Stimulated activated CD8-positive, alpha-beta memory T cell treated with anti-CD3 and anti-CD28 coated beads, Interleukin-7, amount 100 ng/mL, for 48 hours (primary cell): ENCODE data around the gene YWHAB.
A peak's percentile ranks its signal among the peaks of the same experiment; 100 is the strongest.
"Not testable (repeated sequence)": the region's sequence is repeated elsewhere in the genome, so short reads cannot be mapped to it uniquely, and the experiment has no call there.

Source experiments
- DNase-seq, 2 donors: peaks; one replicate each; pipeline ENCODE4 v3.0.0-alpha.2; 2020; ENCODE audit warnings: low read depth in 1 of 2; ENCODE audit errors: extremely low read depth in 1 of 2

The YWHAB gene

DNA sequence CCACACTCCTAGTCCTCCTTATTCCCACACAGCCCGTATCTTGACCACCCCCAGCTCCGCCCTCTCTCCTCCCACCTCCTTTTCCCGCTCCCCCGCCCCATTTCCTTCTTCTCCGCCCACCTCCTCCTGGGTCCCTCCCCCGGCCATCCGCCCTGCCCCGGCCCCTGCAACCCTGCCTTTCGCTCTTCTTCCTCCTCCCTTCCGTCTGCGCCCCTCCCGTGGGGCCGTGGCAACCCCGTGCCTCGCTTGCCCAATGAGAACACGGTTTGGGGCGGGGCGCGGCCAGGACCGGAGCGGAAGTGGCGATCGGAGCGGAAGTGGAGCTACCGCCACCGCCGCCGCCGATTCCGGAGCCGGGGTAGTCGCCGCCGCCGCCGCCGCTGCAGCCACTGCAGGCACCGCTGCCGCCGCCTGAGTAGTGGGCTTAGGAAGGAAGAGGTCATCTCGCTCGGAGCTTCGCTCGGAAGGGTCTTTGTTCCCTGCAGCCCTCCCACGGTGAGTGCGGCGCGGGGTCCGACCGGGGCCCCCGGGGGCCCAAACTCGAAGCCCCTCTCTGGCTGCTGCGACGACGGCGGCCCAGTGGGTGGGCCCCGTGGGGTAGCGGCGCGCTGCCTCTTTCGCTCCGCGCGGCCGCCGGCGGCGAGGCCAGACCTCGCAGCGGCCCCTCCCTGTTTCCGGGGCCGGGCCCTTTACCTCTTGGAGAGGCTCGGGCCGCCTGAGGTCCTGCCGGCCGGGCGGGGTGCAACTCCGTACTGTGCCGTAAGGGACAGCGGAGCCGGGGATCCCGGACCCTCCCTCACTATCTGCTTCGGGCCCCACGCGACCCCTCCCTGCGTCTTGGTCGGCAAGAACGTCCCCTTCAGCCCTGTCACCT lies at the start of gene YWHAB:
Gene YWHAB, plus strand, starts transcription at position 314 of the 874 bp plus-strand sequence. CDS start 15,829 bp downstream, outside the sequence.
- DNase-seq, result peak; percentile 97 to 98

DNA sequence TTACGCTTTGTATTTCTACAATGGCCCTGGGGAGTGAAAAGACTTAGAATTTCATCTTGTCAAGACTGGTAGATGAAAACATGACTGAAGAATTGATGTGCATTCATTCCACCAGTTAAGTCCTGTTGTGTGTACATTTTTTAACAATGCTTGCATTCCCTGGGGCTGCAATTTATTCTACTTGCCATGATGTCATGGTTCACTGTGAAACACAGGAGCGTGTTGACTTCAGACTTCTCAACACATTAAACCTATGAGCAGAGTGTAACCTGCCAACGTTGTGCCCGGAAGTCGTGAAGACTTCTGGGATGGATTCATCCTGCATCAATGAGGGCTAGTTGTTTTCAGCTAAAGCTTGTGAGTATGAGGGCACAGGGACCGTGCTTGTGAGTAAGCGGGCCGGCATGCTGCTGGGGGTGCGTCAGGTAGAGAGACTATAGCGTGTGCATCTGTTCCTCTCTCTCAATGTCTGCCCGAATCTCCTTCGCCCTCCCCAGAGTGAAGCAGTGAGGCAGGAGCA lies 48.8 kb upstream of the YWHAB start:
- DNase-seq, result no peak

GRCh38 chr20:44837946-44838345 lies 47.6 kb upstream of the YWHAB start:
- no peak for DNase-seq

DNA sequence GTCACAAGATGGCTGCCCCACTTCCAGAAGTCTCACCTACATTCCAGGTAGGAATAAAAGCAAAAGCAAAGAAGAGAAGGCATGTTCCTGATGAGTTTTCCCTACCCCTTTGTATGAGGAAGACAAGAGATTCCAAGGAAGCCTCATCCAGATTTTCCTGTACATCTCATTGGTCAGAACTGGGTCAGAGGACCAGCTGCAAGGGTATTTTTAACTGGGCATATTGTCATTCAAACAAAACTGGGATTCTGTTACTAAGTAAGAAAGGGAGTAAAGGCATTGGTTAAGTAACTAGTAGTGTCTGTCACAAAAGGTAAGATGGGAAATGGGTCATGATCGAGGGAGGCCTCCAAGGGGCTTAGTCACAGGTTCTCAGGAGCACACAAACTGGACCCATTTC lies 47.0 kb upstream of the YWHAB start:
- no peak for DNase-seq

DNA sequence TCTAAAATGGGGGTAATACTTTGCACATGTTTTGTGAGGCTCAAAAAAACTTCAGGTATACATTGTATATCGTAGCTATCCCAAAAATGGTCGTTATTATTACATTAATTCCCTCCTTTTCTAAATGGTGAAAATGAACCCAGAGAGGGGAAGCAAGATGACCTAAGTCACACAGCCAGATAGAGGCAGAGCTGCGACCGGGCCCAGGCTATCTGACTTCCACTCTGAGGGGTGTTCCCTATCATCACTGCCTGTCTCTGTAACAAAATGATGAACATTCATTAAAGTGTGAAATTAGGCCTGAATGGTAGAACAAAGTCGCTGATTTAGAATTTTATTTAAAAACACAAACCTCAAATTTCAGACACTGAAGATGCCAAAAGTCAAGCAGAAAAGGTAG lies 46.0 kb upstream of the YWHAB start:
- no peak for DNase-seq

GRCh38 chr20:44840826-44841225 lies 44.7 kb upstream of the YWHAB start:
- no peak for DNase-seq

GRCh38 chr20:44841955-44842354 lies 43.5 kb upstream of the YWHAB start:
- DNase-seq, result no peak

DNA sequence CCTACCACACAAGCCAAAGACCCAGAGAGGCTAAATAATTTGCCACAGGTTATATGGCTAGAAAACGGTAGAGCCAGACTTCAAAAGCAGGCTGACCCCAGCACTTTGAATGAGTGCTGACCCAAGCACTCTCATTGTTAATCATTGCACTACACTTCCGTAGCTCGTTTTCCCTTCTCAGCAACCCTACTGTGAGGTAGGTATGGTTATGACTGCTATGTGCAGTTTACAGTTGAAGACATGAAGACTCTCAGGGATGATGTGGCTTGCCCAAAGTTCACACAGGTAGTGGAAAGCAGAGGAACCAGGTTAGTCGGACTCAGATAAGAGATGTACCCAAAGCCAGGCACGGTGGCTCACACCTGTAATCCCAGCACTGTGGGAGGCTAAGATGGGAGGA lies 41.6 kb upstream of the YWHAB start:
- no peak for DNase-seq

GRCh38 chr20:44848254-44849015 lies 37.1 kb upstream of the YWHAB start:
- no peak for DNase-seq

DNA sequence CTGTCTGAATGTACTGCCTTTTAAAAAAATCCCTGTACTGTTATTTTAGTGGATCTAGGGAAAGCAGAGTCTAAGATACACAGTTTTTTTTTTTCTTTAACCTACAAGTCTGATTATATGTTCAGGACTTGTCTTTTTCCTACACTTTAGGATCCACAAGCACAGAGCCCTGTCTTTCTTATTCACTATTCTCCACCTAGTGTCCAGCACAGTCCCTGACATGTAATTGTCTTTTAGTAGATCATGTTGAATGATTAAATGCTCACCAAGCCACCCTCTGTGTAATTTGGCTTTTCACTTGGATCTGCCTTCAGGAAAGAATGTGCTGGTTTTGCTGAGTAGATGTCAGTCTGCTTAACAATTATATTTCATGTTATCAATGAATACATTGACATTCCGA lies 35.8 kb upstream of the YWHAB start:
- DNase-seq, result no peak

- DNase-seq, result no peak
Measured at GRCh38 chr20:44850272-44850671, 35.2 kb upstream of the YWHAB start.

GRCh38 chr20:44850837-44851236 lies 34.7 kb upstream of the YWHAB start:
- no peak for DNase-seq

- DNase-seq, result no peak
Measured at GRCh38 chr20:44851545-44851944, 34.0 kb upstream of the YWHAB start.

- no peak for DNase-seq
Measured at GRCh38 chr20:44856442-44856841, 29.1 kb upstream of the YWHAB start.

DNA sequence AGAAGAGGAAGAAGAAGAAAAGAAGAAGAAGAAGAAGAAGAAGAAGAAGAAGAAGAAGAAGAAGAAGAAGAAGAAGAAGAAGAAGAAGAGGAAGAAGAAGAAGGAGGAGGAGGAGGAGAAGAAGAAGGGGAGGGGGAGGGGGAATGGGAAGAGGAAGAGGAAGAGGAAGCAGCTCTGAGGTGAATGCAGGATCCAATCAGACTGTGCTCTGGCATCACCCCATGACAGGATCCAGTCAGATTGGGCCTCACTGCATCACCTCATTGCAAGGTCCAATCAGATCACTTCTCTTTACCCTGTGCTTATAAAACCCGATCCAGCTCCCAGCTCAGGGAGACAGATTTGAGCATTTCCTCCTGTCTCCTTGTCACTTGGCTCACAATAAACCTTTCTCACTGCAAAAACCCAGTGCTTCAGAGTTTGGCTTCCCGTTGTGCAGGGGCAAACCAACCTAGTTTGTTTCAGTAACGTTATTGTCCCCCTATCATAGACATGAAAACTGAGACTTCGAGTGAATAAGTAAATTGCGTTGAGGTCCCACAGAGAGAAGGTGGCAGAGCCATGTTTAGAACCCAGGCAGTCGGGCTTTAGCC lies 28.6 kb upstream of the YWHAB start:
- no peak for DNase-seq

- no peak for DNase-seq
Measured at GRCh38 chr20:44858606-44859360, 26.7 kb upstream of the YWHAB start.

GRCh38 chr20:44861531-44862006 lies 23.9 kb upstream of the YWHAB start:
- no peak for DNase-seq

DNA sequence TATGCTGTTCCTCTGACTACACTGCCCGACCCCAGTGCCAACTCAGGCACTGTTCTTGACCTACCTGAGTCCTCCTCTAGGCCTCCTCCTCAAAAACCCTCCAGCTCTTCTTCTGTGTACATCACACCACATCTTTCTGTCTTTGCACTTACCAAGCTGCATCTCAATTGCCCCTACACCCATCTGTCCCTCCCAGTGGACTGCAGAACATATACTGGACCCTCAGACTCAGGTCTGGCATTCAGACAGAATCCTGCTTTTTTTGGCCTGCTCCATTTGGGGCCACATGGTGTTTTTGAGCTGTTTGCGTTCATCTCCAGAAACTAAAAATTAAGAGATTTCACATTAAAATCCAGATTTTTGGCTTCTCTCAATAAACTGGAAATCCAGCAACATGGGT lies 23.2 kb upstream of the YWHAB start:
- DNase-seq, result no peak

- DNase-seq, result not testable (repeated sequence)
Measured at GRCh38 chr20:44863365-44864084, 22.0 kb upstream of the YWHAB start.

GRCh38 chr20:44864493-44864892 lies 21.0 kb upstream of the YWHAB start:
- not testable (repeated sequence) for DNase-seq
